Measurements from ENCODE around the gene ULK4.

The ULK4 gene

DNA sequence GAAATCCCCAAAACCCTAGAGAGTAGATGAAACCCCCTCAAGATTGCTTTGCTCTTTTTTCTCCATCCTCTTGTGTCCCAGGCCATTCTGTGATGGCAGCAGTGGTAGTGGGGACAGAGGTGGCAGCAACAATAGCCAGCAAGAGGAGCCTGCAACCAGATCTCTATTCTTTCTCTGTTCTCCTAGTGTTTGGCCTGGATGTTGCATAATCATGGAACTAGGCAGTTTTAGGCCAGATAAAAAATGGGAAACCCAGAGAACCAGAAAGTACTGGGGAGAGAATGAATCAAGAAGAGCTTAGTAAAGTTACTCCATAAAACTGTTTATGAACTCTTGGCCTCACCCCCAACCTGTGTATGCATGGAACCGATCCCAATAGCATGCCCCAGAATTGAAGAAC is 710.3 kb downstream of the ULK4 start:
- H3K4me3 ChIP-seq (ENCODE audit: low read length): no peak overlapping the region
- DNase-seq (ENCODE audit: low read depth): no peak
- TF ChIP-seq, protein P1, sequence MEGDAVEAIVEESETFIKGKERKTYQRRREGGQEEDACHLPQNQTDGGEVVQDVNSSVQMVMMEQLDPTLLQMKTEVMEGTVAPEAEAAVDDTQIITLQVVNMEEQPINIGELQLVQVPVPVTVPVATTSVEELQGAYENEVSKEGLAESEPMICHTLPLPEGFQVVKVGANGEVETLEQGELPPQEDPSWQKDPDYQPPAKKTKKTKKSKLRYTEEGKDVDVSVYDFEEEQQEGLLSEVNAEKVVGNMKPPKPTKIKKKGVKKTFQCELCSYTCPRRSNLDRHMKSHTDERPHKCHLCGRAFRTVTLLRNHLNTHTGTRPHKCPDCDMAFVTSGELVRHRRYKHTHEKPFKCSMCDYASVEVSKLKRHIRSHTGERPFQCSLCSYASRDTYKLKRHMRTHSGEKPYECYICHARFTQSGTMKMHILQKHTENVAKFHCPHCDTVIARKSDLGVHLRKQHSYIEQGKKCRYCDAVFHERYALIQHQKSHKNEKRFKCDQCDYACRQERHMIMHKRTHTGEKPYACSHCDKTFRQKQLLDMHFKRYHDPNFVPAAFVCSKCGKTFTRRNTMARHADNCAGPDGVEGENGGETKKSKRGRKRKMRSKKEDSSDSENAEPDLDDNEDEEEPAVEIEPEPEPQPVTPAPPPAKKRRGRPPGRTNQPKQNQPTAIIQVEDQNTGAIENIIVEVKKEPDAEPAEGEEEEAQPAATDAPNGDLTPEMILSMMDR (conservative IDR thresholded peaks at IDR 0.05; ENCODE audit: low read depth, low read length): no peak

DNA sequence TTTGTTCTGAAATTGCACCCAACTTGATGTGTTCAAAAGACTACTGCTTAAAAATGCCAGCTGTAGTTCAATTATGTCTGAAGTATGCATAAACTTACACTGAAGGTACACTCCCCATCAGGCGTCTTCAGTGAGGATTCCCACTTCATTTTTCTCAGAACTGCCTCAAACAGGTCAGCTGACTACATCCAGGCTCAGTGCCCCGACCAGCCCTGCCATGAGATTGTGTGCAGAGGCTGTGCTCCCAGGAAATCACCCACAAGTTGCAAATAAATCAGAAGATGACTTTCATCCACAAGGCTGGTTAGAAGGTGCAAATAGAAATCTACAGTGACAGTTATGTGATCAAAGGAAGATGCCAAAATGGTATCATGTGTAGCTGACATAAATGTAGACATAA is 711.1 kb downstream of the ULK4 start:
- TF ChIP-seq, protein P1 (conservative IDR thresholded peaks at IDR 0.05; ENCODE audit: low read depth, low read length): no peak
- DNase-seq (ENCODE audit: low read depth): no peak
- no peak overlapping the region for H3K4me3 ChIP-seq (ENCODE audit: low read length)

DNA sequence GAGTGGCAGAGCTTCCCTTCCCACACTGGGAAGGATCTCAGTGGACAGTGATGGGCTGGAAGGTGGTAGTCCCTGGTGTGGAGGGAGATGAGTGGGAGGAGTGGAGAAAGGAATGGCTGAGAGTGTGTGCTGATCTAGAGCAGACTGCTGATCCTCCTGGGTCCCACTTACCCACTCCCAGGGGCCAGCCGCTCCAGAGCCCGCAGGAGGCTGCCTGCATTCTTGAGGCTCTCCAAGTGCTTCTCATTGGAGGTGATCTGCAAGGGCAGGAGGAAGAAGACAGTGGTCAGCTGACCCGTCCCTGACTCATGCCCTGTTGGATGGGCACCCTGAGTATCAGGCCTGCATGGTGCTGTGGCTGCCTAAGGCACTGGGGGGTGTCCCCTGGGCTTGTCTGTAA is 712.6 kb downstream of the ULK4 start:
- TF ChIP-seq, protein P1 (conservative IDR thresholded peaks at IDR 0.05; ENCODE audit: low read depth, low read length): no peak

DNA sequence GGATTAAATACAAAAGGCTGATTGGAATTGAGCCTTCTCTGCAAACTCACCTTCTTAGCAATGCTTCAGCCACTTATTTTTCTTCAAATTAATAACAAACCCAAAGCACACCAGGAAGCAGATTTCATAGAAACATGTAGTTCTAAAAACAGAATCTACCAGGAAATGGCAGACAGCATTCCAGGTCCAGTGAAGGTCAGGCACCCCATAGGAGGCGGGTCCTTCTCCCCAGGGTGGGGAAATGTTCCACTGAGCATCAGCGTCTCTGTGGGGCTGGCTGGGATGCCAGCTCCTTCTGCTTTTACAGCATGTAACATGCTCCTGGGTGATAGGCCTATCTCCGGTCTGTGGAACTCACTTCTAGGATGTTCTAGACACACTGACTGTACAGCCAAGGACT is 713.4 kb downstream of the ULK4 start:
- TF ChIP-seq, protein P1 (conservative IDR thresholded peaks at IDR 0.05; ENCODE audit: low read depth, low read length): no peak
- no peak for DNase-seq (ENCODE audit: low read depth)
- no peak overlapping the region for H3K4me3 ChIP-seq (ENCODE audit: low read length)

More for the DNA sequence above, 712.6 kb downstream of the ULK4 start:
- DNase-seq (ENCODE audit: low read depth): no peak
- H3K4me3 ChIP-seq (ENCODE audit: low read length): no peak overlapping the region

DNA sequence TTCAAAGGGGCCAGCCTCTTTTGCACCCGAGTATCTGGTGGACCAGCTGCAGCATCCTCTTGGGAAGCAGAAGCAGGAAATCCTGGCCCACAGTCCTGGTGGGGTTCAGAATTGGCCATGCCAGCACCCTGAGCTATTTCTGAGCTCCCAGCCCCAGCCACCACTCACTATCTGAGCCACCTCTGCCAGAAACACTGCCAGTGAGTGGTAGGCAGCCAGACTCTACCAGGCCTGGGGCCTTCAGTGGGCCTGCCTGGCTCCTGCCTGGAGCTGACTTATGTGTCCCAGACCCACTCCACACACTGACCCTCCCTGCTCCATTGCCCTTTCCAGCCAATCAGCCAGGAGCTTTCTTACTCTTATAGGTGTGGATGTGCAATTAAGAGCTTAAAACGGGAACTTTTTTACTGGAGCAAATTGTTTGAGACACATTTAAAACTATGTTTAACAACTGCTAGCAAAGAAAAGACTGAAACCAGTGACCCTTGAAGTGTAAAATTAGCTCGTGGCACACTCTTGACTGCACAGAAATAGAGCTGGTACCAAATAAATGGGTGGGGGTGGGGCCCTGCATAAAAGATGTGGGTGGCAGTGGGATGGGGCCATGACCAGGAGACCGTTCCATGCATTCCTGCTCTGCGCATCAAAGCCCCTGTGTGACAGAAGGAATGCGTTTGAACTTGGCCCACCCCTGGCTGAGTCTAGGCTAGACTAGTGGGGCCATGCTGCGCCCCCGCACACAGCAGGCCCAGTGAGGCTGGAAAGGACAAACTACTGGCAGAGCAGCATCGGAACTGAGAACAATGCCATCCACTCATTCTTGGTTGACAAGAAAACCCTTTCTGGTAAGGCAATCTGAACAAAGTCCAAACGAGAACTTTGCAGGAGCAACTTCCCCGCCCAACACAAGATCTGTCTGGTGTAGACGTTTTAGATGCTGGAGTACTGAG is 714.6 kb downstream of the ULK4 start:
- TF ChIP-seq, protein P1 (conservative IDR thresholded peaks at IDR 0.05; ENCODE audit: low read depth, low read length): no peak
- no peak for DNase-seq (ENCODE audit: low read depth)
- H3K4me3 ChIP-seq (ENCODE audit: low read length): no peak overlapping the region

DNA sequence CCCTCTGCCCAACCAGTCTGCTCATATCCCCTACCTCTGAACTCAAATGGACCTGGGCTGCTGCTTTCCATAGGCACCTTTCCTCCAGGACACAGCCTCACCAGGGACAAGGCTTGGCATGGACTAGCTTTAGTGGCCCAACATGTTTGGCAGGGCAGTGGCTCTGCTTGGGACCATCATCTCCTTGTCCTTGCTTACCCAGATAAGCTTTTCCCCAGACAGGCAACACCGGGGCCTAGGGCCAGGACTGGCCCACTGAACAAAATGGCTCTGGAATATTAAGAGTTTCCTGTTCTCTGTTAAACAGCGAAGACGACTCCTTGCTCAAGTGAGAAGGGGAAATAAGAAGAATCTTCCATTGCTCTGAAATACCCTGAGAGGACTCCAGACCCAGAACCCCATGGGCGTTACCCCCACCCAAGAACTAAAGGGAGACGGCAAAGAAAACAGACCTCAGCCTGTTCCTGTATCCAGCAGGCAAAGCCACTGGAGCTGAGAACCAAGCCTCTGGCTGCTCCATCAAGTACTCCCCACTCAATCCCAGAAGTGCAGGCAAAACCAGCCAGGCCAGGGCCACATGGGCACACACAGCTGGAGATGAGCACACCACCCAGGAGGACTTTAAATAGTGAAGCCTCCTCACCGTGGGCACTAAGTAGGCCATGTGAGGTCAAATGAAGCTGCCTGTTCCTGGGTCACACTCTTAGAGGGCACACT is 717.1 kb downstream of the ULK4 start:
- no peak for DNase-seq (ENCODE audit: low read depth)
- TF ChIP-seq, protein P1 (conservative IDR thresholded peaks at IDR 0.05; ENCODE audit: low read depth, low read length): no peak
- H3K4me3 ChIP-seq (ENCODE audit: low read length): no peak overlapping the region
